ENCODE data around the gene CD274. TPM values are rescaled to one million over a fixed set of nuclear protein-coding genes. Genes with fewer than 3 reads are reported as not detected.

CD274 gene
- total and polyA plus RNA-seq, 2 of the 8 experiments (the other 6 are each of a cell fraction or from before 2014, with no cell fraction given), result 0.08 to 0.15 TPM

GRCh38 chr9:5448461-5449435, 1.6 kb upstream of the CD274 start (continued):
- no peak for TF ChIP-seq CHD7 (IDR thresholded peaks at IDR 0.05; ENCODE audit: insufficient replicate concordance, low read length)
- no peak for TF ChIP-seq SP1 (IDR thresholded peaks at IDR 0.05; ENCODE audit: low read depth, low read length)
- TF ChIP-seq SP4 (IDR thresholded peaks at IDR 0.05; ENCODE audit: low read length), result no peak
- TF ChIP-seq SIRT6 (IDR thresholded peaks at IDR 0.05; ENCODE audit: low read length), result no peak
